Stimulated activated CD8-positive, alpha-beta memory T cell treated with anti-CD3 and anti-CD28 coated beads, Interleukin-12 subunit alpha, Interleukin-12 subunit beta, amount 100 ng/mL, for 4 hours (primary cell): ENCODE results near the gene CDC7.
"Not testable (repeated sequence)": the region's sequence is repeated elsewhere in the genome, so short reads cannot be mapped to it uniquely, and the experiment has no call there.

ENCODE experiments used
- DNase-seq: peaks from one replicate; pipeline ENCODE4 v3.0.0-alpha.2; 2020; ENCODE audit warnings: low read depth

The CDC7 gene

GRCh38 chr1:91500756-91501522 is at the start of gene CDC7:
CDC7 (plus strand) TSS chr1:91500851; CDS start chr1:91501717, 866 bp downstream.
- peak; percentile 79 for DNase-seq

GRCh38 chr1:91454136-91454535 is 46.5 kb upstream of the CDC7 start:
- no peak for DNase-seq

- DNase-seq: no peak
These were observed 45.3 kb upstream of the CDC7 start for GRCh38 chr1:91455334-91455733.

GRCh38 chr1:91455896-91456295 is 44.8 kb upstream of the CDC7 start:
- DNase-seq: no peak

GRCh38 chr1:91465350-91465749 is 35.3 kb upstream of the CDC7 start:
- not testable (repeated sequence) for DNase-seq

- DNase-seq: no peak
These were observed 24.0 kb upstream of the CDC7 start for GRCh38 chr1:91476533-91477217.

- DNase-seq: no peak
These were observed 13.2 kb upstream of the CDC7 start for GRCh38 chr1:91487469-91487868.

DNA sequence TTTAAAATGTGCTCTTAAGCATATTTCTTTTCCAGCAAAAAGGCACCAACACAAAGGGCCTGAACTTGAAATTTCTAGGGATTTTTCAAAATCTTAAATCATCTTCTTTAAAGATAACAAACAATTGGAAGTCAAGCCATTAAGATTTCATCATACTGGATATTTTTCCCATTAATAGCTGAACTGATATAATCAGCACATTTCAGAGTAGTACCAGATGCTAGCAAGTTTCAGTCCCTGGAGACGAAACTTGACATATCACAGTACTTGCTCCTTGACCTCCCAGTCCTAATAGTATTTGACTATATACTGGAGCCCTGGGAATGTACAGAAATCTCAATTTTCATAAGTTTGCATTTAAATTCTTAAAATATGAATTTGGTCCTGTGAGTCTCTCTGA is 10.2 kb upstream of the CDC7 start:
- no peak for DNase-seq

GRCh38 chr1:91498035-91498434 is 2.6 kb upstream of the CDC7 start:
- DNase-seq: no peak

DNA sequence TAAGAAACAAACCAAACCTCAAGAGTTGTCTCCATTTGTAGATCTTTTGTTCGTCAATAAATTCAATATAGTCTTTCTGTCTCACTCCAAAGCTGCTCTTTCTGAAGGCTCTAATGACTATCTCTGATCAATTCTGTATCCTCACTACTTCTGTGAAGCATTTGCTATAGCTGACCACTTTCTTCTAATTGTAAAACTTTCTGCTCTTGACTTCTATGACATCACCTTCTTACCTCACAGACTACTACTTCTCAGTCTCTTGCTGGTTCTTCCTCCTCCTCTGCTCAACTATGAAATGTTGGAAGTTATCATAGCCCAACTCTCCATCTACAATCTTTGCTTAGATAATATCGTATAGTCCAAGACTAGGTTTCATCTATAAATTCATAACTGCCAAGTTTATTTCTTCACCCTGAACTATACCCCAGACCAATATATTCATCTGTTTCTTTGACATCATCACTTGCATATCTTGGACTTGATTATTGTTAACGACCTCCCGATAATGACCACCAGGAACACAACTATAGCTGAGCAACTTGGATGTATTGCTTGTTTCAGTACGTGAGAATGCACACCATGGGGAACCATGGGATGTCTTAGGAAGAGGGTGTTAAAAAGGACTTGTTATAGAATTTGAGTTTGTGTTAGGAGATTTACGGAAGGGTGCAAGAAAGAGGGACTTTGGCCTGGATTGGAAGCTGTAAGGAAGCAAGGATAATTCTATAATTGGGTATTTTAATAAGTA is 2.0 kb upstream of the CDC7 start:
- no peak for DNase-seq

- DNase-seq: no peak
These were observed 1.3 kb upstream of the CDC7 start for GRCh38 chr1:91499346-91499745.

- DNase-seq: no peak
These were observed 521 bp upstream of the CDC7 start for GRCh38 chr1:91499904-91500755.

DNA sequence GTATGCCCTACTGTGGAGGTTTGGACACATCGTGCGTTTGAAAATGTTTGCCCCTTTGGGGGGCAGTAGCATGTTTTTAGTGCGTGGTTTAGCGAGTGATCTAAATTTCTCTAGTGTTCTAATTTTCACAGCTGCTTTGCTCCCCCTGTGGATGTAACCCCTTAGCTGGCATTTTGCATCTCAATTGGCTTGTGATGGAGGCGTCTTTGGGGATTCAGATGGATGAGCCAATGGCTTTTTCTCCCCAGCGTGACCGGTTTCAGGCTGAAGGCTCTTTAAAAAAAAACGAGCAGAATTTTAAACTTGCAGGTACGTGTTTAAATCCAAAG is 836 bp downstream of the CDC7 start:
- DNase-seq: no peak

DNA sequence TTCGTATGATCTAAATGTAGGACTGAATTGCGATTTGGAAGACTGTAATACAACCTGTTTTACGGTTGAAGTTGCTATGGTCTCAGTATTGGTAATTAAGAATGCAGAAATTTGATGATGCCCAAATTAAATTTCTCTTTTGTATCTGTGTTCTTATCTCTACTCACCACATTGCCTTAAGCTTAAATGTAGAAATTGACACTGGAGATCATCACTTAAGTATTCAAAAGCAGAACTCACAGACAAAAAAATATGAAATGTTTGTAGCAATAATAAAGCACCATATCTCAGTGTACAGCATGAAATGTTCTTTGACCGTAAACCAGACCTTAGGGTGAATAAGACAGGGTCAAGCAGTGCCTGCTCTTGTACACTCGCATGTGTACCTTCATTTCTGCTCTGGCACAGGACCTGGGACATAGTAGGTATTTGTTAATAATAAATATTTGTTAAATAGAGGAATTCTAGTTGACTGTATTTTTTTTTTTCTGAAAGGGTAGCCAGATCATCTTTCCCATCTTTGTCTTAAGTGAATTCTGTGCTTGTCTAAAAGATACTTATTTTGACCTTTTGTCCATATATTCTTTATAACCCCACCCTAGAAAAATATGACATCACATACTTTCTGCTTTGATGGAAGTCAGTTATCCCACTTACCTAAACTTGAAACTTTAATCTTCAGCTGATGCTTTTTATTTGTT is 1.5 kb downstream of the CDC7 start:
- DNase-seq: no peak

GRCh38 chr1:91502672-91503184 is 2.1 kb downstream of the CDC7 start:
- DNase-seq: no peak

GRCh38 chr1:91503332-91503900 is 2.8 kb downstream of the CDC7 start:
- DNase-seq: no peak

- DNase-seq: no peak
These were observed 3.4 kb downstream of the CDC7 start for GRCh38 chr1:91503975-91504530.

DNA sequence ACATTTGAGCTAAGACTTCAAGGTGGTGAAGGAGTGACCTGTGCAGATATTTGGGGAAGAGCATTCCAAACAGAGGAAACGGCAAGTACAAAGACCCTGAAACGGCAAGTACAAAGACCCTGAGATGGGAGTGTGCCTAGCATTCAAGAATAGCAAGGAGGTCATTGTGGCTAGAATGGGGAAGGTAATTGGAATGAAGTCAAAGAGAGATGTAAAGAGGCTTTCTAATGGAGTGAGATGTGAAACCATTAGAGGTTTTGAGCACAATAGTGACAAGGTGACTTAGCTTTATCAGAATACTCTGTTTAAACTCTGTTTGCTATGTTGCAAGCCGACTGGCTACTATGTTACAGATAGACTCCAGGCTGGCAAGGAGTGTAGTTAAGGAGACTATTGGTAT is 4.4 kb downstream of the CDC7 start:
- DNase-seq: no peak

- DNase-seq: no peak
These were observed 5.4 kb downstream of the CDC7 start for GRCh38 chr1:91506071-91506470.

DNA sequence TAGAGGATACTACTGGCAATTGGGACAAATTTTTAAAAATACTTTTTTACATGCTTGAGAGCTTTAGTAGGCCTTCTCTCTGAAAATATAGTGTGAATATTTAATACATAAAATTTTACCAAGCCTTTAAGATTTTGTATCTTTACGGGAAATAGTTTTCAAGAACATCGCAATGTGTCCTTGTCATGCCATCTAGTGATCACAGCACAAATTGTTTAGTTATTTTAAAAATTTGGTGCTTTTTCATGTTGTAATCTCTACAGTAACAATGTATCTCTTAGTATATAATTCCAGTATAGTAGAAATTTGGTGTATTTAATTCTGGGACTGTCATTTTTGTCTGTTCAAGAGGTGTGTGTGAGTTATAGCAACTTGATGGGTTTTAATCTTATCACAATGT is 6.7 kb downstream of the CDC7 start:
- no peak for DNase-seq

- DNase-seq: no peak
These were observed 10.1 kb downstream of the CDC7 start for GRCh38 chr1:91510754-91511153.
